HG02870 (cell line): ENCODE measurements around the gene GIGYF1.

ENCODE experiments used
- ATAC-seq: cut with Tn5 transposase; IDR thresholded peaks from one replicate; pipeline ENCODE4 v1.9.1; 2021; ENCODE audit warnings: mild to moderate bottlenecking, moderate library complexity; ENCODE audit not compliant: unreplicated experiment

The GIGYF1 gene

GRCh38 chr7:100640517-100641440 lies 53.3 kb downstream of the GIGYF1 start:
- no peak for ATAC-seq

- no peak for ATAC-seq
These were observed 54.0 kb downstream of the GIGYF1 start for GRCh38 chr7:100639995-100640516.

DNA sequence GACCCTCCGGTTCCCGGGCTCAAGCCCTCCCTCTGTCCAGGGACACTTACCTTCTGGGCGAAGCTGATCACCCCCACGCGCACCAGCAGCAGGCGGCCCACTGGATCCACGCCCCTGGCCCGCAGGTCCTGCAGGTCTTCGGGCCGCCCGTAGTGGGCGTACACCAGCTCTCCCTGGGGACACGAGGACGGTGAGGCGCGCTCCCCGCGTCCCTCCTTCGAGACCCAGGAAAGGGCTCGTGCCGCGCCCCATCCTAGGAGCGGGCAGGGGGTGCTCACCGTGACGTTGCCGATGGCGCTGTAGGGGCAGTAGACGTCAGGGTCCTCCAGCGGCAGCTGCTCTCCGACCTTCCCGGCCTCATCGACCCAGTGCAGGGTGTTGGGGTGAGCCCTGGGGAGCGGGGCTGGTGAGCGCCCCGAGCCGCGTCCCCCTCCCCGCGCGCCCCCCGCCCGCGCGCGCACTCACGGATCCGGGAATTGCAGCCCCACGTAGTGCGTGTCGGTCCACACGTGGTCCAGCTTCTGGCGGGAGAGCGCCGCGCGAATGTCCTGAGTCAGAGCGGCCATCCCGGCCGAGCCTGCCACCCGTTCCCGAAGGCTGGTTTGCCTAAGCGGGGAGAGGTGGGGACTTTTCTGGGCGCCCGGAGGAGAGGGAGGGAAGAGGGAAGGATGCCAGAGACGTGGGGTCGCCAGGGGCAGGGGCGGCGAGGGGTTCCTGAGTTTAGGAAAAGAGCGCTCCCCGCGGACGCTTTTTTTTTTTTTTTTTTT lies 60.9 kb downstream of the GIGYF1 start:
- ATAC-seq, result no peak

GRCh38 chr7:100630066-100630465 lies 64.0 kb downstream of the GIGYF1 start:
- ATAC-seq, result no peak
